ENCODE measurements around the gene RAB43.
"Not testable (repeated sequence)": the region's sequence is repeated elsewhere in the genome, so short reads cannot be mapped to it uniquely, and the experiment has no call there.

RAB43 gene

GRCh38 chr3:129121792-129122411, at the start of gene RAB43:
RAB43 (minus strand) TSS chr3:129121804; CDS start chr3:129121489, 315 bp downstream.
- H3K4me3 ChIP-seq (ENCODE audit: low read length): peak within 1 kb of the TSS; percentile 87
- TF ChIP-seq CTCF (conservative IDR thresholded peaks at IDR 0.05; ENCODE audit: low read length): no peak
- DNase-seq (ENCODE audit: low read depth): peak; percentile 62

GRCh38 chr3:129166579-129167332, 45.2 kb upstream of the RAB43 start:
- DNase-seq (ENCODE audit: low read depth): no peak
- no peak for TF ChIP-seq CTCF (conservative IDR thresholded peaks at IDR 0.05; ENCODE audit: low read length)
- no peak overlapping the region for H3K4me3 ChIP-seq (ENCODE audit: low read length)

DNA sequence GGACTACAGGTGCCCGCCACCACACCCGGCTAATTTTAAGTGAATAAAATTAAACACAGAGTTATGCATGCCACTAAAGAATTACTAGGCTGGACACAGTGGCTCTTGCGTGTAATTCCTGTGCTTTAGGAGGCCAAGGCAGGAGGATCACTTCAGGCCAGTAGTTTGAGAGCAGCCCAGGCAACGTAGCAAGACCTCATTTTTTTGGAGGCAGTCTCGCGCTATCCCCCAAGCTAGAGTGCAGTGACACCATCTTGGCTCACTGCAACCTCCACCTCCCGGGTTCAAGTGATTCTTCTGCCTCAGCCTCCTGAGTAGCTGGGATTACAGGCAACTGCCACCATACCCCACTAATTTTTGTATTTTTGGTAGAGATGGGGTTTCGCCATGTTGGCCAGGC, 44.0 kb upstream of the RAB43 start:
- DNase-seq (ENCODE audit: low read depth); H3K4me3 ChIP-seq (ENCODE audit: low read length): not testable (repeated sequence)

GRCh38 chr3:129164500-129164899, 42.9 kb upstream of the RAB43 start:
- DNase-seq (ENCODE audit: low read depth): no peak
- no peak for TF ChIP-seq CTCF (conservative IDR thresholded peaks at IDR 0.05; ENCODE audit: low read length)
- no peak overlapping the region for H3K4me3 ChIP-seq (ENCODE audit: low read length)

GRCh38 chr3:129162729-129163579, 41.4 kb upstream of the RAB43 start:
- TF ChIP-seq CTCF (conservative IDR thresholded peaks at IDR 0.05; ENCODE audit: low read length): peak; percentile 34
- no peak overlapping the region for H3K4me3 ChIP-seq (ENCODE audit: low read length)
- DNase-seq (ENCODE audit: low read depth): no peak

- 0 out of 2 replicates have a peak, but pooled peaks have one; percentile 9 for TF ChIP-seq CTCF (conservative IDR thresholded peaks at IDR 0.05; ENCODE audit: low read length)
Observed at GRCh38 chr3:129161860-129162271, 40.3 kb upstream of the RAB43 start.

More at GRCh38 chr3:129161860-129162271, 40.3 kb upstream of the RAB43 start:
- peak overlapping the region; percentile 95 for H3K4me3 ChIP-seq (ENCODE audit: low read length)
- no peak for DNase-seq (ENCODE audit: low read depth)

Measured in AG10803 (cell line).